HFFc6 (cell line): ENCODE data around the gene PRORP. TPM values are rescaled to one million over a fixed set of nuclear protein-coding genes. Genes with fewer than 3 reads are reported as not detected.

Experiments used
- DNase-seq: peaks from one replicate; pipeline ENCODE4 v3.0.0-alpha.2; 2018
- H3K27ac Mint-ChIP-seq: 2 replicates; pipeline ENCODE4 v1.8.0; 2020; ENCODE audit warnings: mild to moderate bottlenecking, mixed read lengths
- H3K27me3 Mint-ChIP-seq: 2 replicates; pipeline ENCODE4 v1.8.0; 2021; ENCODE audit warnings: mild to moderate bottlenecking, moderate library complexity, mixed read lengths; ENCODE audit not compliant: insufficient read depth
- H3K36me3 Mint-ChIP-seq: 2 replicates; pipeline ENCODE4 v1.8.0; 2021; ENCODE audit warnings: low read depth, mixed read lengths
- H3K4me1 Mint-ChIP-seq: 2 replicates; pipeline ENCODE4 v1.8.0; 2020; ENCODE audit warnings: low read depth, mixed read lengths
- H3K4me3 Mint-ChIP-seq: 2 replicates; pipeline ENCODE4 v1.8.0; 2020; ENCODE audit warnings: mild to moderate bottlenecking, moderate library complexity, mixed read lengths
- H3K9me3 Mint-ChIP-seq: 2 replicates; pipeline ENCODE4 v1.8.0; 2020; ENCODE audit warnings: mild to moderate bottlenecking, mixed read lengths
- CTCF ChIP-seq: fragments of 200-600 bp; sonication (generic); IDR thresholded peaks from 2 replicates; pipeline ENCODE4 v1.5.0; 2021; ENCODE audit warnings: antibody characterized with exemption, mild to moderate bottlenecking
- total RNA-seq, 6 experiments: library from RNA; stranded (reverse); fragmentation: NEBNext Ultra II Directional; extraction: Animal tissue kit (Norgen Biotek cat#: 25700); gene quantifications; 2 replicates in 1 of 6; 3 replicates in 5 of 6; pipeline ENCODE4 v1.2.3, GENCODE V29; 2021

The PRORP gene
- total RNA-seq, 6 experiments from 2014 or later: 22.6 to 29.6 (median 26.6) TPM

- peak overlapping the region; percentile 95 for H3K4me3 Mint-ChIP-seq
- H3K9me3 Mint-ChIP-seq: no peaks in the 10 kb centered on the region
- no peak for DNase-seq
- H3K36me3 Mint-ChIP-seq: peaks cover 36% of the 10 kb centered on the region
- H3K27me3 Mint-ChIP-seq: peaks cover 7% of the 10 kb centered on the region
- H3K4me1 Mint-ChIP-seq: peaks cover 47% of the 10 kb centered on the region
- peak overlapping the region; percentile 100 for H3K27ac Mint-ChIP-seq
- no peak for TF ChIP-seq CTCF
Measured at GRCh38 chr14:35123388-35123703, 994 bp downstream of the PRORP start.

GRCh38 chr14:35124127-35124526 is 1.8 kb downstream of the PRORP start:
- peaks cover 52% of the 10 kb centered on the region for H3K4me1 Mint-ChIP-seq
- peaks cover 41% of the 10 kb centered on the region for H3K36me3 Mint-ChIP-seq
- H3K27ac Mint-ChIP-seq: peak overlapping the region; percentile 100
- no peaks in the 10 kb centered on the region for H3K9me3 Mint-ChIP-seq
- peak overlapping the region; percentile 95 for H3K4me3 Mint-ChIP-seq
- TF ChIP-seq CTCF: no peak
- DNase-seq: no peak
- peaks cover 7% of the 10 kb centered on the region for H3K27me3 Mint-ChIP-seq

- H3K9me3 Mint-ChIP-seq: peaks cover 5% of the 10 kb centered on the region; the same call in 1 of the 2 replicates
- no peak for TF ChIP-seq CTCF
- no peak overlapping the region for H3K4me3 Mint-ChIP-seq
- DNase-seq: no peak
- H3K4me1 Mint-ChIP-seq: peaks cover 15% of the 10 kb centered on the region
- no peak overlapping the region; the same call in 1 of the 2 replicates for H3K27ac Mint-ChIP-seq
- H3K27me3 Mint-ChIP-seq: no peaks in the 10 kb centered on the region; the same call in none of the 2 replicates
- H3K36me3 Mint-ChIP-seq: peaks cover 19% of the 10 kb centered on the region
Measured at GRCh38 chr14:35133542-35134328, 11.4 kb downstream of the PRORP start.

GRCh38 chr14:35134329-35135123 is 12.2 kb downstream of the PRORP start:
- no peak overlapping the region for H3K27ac Mint-ChIP-seq

GRCh38 chr14:35138585-35138984 is 16.2 kb downstream of the PRORP start:
- Mint-ChIP-seq H3K9me3 (no peaks in the 10 kb centered on the region), H3K36me3 (peaks cover 7% of the 10 kb centered on the region), H3K27me3 (no peaks in the 10 kb centered on the region; the same call in none of the 2 replicates), H3K27ac (no peak overlapping the region), H3K4me3 (no peak overlapping the region), H3K4me1 (peaks cover 13% of the 10 kb centered on the region)
- TF ChIP-seq CTCF: no peak
- no peak for DNase-seq

More at GRCh38 chr14:35134329-35135123, 12.2 kb downstream of the PRORP start:
- H3K36me3 Mint-ChIP-seq: peaks cover 18% of the 10 kb centered on the region
- no peak for TF ChIP-seq CTCF
- no peak overlapping the region for H3K4me3 Mint-ChIP-seq
- DNase-seq: no peak
- H3K4me1 Mint-ChIP-seq: peaks cover 14% of the 10 kb centered on the region
- H3K9me3 Mint-ChIP-seq: peaks cover 5% of the 10 kb centered on the region; the same call in 1 of the 2 replicates
- H3K27me3 Mint-ChIP-seq: no peaks in the 10 kb centered on the region; the same call in none of the 2 replicates
